ENCODE data around the gene C16orf96.

The C16orf96 gene

GRCh38 chr16:4525069-4525468 lies 31.1 kb upstream of the C16orf96 start:
- in situ Hi-C loops (cut with MboI; ENCODE audit: low sequenced_read_pairs), result no loop called here

GRCh38 chr16:4525634-4526277 lies 30.4 kb upstream of the C16orf96 start:
- in situ Hi-C loops (cut with MboI; ENCODE audit: low sequenced_read_pairs), result no loop called here

GRCh38 chr16:4529085-4530060 lies 26.8 kb upstream of the C16orf96 start:
- in situ Hi-C loops (cut with MboI; ENCODE audit: low sequenced_read_pairs), result no loop called here

GRCh38 chr16:4531811-4532210 lies 24.3 kb upstream of the C16orf96 start:
- in situ Hi-C loops (cut with MboI; ENCODE audit: low sequenced_read_pairs), result no loop called here

- in situ Hi-C loops (cut with MboI; ENCODE audit: low sequenced_read_pairs), result no loop called here
Measured at GRCh38 chr16:4532238-4532637, 23.9 kb upstream of the C16orf96 start.

GRCh38 chr16:4533490-4533889 lies 22.6 kb upstream of the C16orf96 start:
- in situ Hi-C loops (cut with MboI; ENCODE audit: low sequenced_read_pairs), result no loop called here

GRCh38 chr16:4534151-4534790 lies 21.9 kb upstream of the C16orf96 start:
- in situ Hi-C loops (cut with MboI; ENCODE audit: low sequenced_read_pairs), result no loop called here

- in situ Hi-C loops (cut with MboI; ENCODE audit: low sequenced_read_pairs), result no loop called here
Measured at GRCh38 chr16:4535627-4536108, 20.5 kb upstream of the C16orf96 start.

GRCh38 chr16:4536391-4537106 lies 19.6 kb upstream of the C16orf96 start:
- in situ Hi-C loops (cut with MboI; ENCODE audit: low sequenced_read_pairs), result no loop called here

- in situ Hi-C loops (cut with MboI; ENCODE audit: low sequenced_read_pairs), result no loop called here
Measured at GRCh38 chr16:4537376-4538343, 18.5 kb upstream of the C16orf96 start.

- in situ Hi-C loops (cut with MboI; ENCODE audit: low sequenced_read_pairs), result no loop called here
Measured at GRCh38 chr16:4538350-4539235, 17.5 kb upstream of the C16orf96 start, which contains the start of gene CDIP1. CDIP1 (minus strand) TSS chr16:4538773; CDS start chr16:4514130, 24,643 bp downstream.

- in situ Hi-C loops (cut with MboI; ENCODE audit: low sequenced_read_pairs), result no loop called here
Measured at GRCh38 chr16:4539716-4540284, 16.3 kb upstream of the C16orf96 start.

GRCh38 chr16:4544473-4544872 lies 11.7 kb upstream of the C16orf96 start:
- in situ Hi-C loops (cut with MboI; ENCODE audit: low sequenced_read_pairs), result no loop called here

- in situ Hi-C loops (cut with MboI; ENCODE audit: low sequenced_read_pairs), result no loop called here
Measured at GRCh38 chr16:4548124-4548523, 8.0 kb upstream of the C16orf96 start.

GRCh38 chr16:4550591-4550990 lies 5.5 kb upstream of the C16orf96 start:
- in situ Hi-C loops (cut with MboI; ENCODE audit: low sequenced_read_pairs), result no loop called here

- in situ Hi-C loops (cut with MboI; ENCODE audit: low sequenced_read_pairs), result no loop called here
Measured at GRCh38 chr16:4552541-4552940, 3.6 kb upstream of the C16orf96 start.

GRCh38 chr16:4556580-4556979 lies 440 bp downstream of the C16orf96 start:
- in situ Hi-C loops (cut with MboI; ENCODE audit: low sequenced_read_pairs), result no loop called here

GRCh38 chr16:4557973-4558372 lies 1.8 kb downstream of the C16orf96 start:
- in situ Hi-C loops (cut with MboI; ENCODE audit: low sequenced_read_pairs), result no loop called here

Measured in HL-60/S4 treated with retinoic acid at 250 ng/mL for 4 days and 3 days (cell line).